NCI-H2171 (cell line): Measurements from ENCODE around the gene GPR156.

Experiments
- DNase-seq: peaks from one replicate; lab custom pipeline; 2025; lab: John Stamatoyannopoulos, UW

Gene GPR156

DNA sequence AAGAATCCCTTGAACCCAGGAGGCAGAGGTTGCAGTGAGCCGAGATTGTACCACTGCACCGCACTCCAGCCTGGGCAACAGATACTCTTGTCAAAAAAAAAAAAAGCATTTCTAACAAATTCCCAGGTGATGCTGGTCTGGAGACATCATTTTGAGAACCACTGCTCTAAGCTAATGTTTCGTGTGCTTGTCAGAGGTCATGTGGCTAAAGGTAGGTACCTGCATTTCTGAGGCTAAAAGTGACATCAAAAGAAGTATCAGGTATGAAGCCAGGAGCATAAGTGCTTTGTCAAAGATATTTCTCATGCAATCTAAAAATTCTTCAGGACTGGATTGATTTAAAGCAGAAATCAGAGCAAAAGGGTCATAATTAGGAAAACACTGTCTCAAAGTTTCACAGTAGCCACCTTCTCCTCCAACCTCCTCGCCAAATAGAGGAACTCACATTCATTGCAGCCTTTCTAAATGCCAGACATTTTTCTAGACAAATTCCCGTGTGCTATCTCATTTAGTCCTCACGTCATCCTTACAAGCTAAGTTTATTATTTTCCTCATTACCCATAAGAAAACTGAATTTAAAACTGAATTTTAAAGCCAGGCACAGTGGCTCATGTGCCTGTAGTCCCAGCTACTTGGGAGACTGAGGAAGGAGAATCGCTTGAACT lies 165.0 kb downstream of the GPR156 start:
- no peak for DNase-seq
